Midbrain (tissue), 1 donor: ENCODE data around the gene CFAP20DC.
"Not testable (repeated sequence)": the region's sequence is repeated elsewhere in the genome, so short reads cannot be mapped to it uniquely, and the experiment has no call there.

Experiments
- DNase-seq: peaks from one replicate; lab custom pipeline; 2025; lab: John Stamatoyannopoulos, UW

CFAP20DC gene

GRCh38 chr3:58963928-58964503 lies 85.8 kb downstream of the CFAP20DC start:
- DNase-seq, result no peak

- no peak for DNase-seq
Measured at GRCh38 chr3:58962816-58963215, 87.0 kb downstream of the CFAP20DC start.

GRCh38 chr3:58962040-58962651 lies 87.7 kb downstream of the CFAP20DC start:
- DNase-seq, result no peak

- DNase-seq, result no peak
Measured at GRCh38 chr3:58955308-58955707, 94.5 kb downstream of the CFAP20DC start.

GRCh38 chr3:58953288-58953687 lies 96.5 kb downstream of the CFAP20DC start:
- no peak for DNase-seq

- no peak for DNase-seq
Measured at GRCh38 chr3:58952128-58952917, 97.5 kb downstream of the CFAP20DC start.

GRCh38 chr3:58948018-58948417 lies 101.8 kb downstream of the CFAP20DC start:
- no peak for DNase-seq

- no peak for DNase-seq
Measured at GRCh38 chr3:58946875-58947274, 103.0 kb downstream of the CFAP20DC start.

- DNase-seq, result no peak
Measured at GRCh38 chr3:58938057-58938456, 111.8 kb downstream of the CFAP20DC start.

- DNase-seq, result no peak
Measured at GRCh38 chr3:58924578-58924977, 125.2 kb downstream of the CFAP20DC start.

- DNase-seq, result no peak
Measured at GRCh38 chr3:58900386-58900785, 149.4 kb downstream of the CFAP20DC start.

- no peak for DNase-seq
Measured at GRCh38 chr3:58899953-58900298, 149.9 kb downstream of the CFAP20DC start.

- no peak for DNase-seq
Measured at GRCh38 chr3:58899159-58899952, 150.5 kb downstream of the CFAP20DC start.

GRCh38 chr3:58898513-58898912 lies 151.3 kb downstream of the CFAP20DC start:
- no peak for DNase-seq

GRCh38 chr3:58897646-58898045 lies 152.2 kb downstream of the CFAP20DC start:
- DNase-seq, result no peak

GRCh38 chr3:58895678-58896077 lies 154.1 kb downstream of the CFAP20DC start:
- not testable (repeated sequence) for DNase-seq

- DNase-seq, result not testable (repeated sequence)
Measured at GRCh38 chr3:58892526-58892925, 157.3 kb downstream of the CFAP20DC start.

GRCh38 chr3:58888087-58888486 lies 161.7 kb downstream of the CFAP20DC start:
- DNase-seq, result no peak

- no peak for DNase-seq
Measured at GRCh38 chr3:58884453-58884852, 165.4 kb downstream of the CFAP20DC start.

GRCh38 chr3:58880182-58880581 lies 169.6 kb downstream of the CFAP20DC start:
- DNase-seq, result no peak

GRCh38 chr3:58874795-58875194 lies 175.0 kb downstream of the CFAP20DC start:
- DNase-seq, result no peak

GRCh38 chr3:58874248-58874741 lies 175.5 kb downstream of the CFAP20DC start:
- DNase-seq, result no peak
